ENCODE results near the gene TARP.

Gene TARP

DNA sequence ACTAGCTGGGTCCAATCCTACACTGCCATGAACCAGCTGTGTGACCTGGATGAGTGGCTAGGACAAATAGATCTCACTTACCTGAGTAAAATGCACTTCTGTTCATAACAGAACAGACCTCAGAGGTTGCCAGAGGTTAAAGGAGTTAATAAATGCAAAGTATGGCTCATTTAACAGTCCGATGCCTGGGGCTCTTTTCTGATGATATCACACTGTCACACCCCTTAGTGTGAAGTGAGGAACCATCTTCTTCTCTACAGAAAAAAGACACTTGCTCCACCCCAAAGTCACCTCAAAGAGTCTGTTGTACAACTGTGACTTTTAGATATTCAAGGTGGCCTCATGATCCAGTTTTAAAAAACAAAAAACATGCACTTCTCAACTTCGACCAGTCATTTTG, 21.5 kb upstream of the TARP start:
- no peak overlapping the region for H3K14ac ChIP-seq (ENCODE audit: low read length)
- no peak for DNase-seq
- no peak overlapping the region for H2BK5ac ChIP-seq (ENCODE audit: low read depth, low read length, poor library complexity)
- H2AK5ac ChIP-seq (ENCODE audit: low read length) = no peak overlapping the region
- H2AFZ ChIP-seq (ENCODE audit: insufficient read depth, low read length, poor library complexity) = no peak overlapping the region
- H4K8ac ChIP-seq (ENCODE audit: low read depth, low read length) = no peak overlapping the region
- H3K27ac ChIP-seq (ENCODE audit: low read depth, low read length) = no peak overlapping the region
- no peak overlapping the region for H4K91ac ChIP-seq (ENCODE audit: low read depth, low read length)
- no peak overlapping the region for H3K4me3 ChIP-seq (ENCODE audit: low read depth, low read length)
- no peak overlapping the region for H4K12ac ChIP-seq (ENCODE audit: low read depth, low read length)
- no peak overlapping the region for H3K23ac ChIP-seq (ENCODE audit: low read length)
- WGBS (ENCODE audit: extremely low coverage, insufficient coverage, insufficient read length) = no CpG with 5 or more reads among the region's 2 CpGs
- H3K4me2 ChIP-seq (ENCODE audit: low read length) = no peak overlapping the region
- no peaks in the 10 kb centered on the region for H3K4me1 ChIP-seq (ENCODE audit: control insufficient read depth in 1 of 2, insufficient read depth in 2 of 2, low read length in 2 of 2)
- no peak overlapping the region for H3K18ac ChIP-seq (ENCODE audit: low read length)
- no peaks in the 10 kb centered on the region for H3K27me3 ChIP-seq (ENCODE audit: insufficient read depth, low read length)
- no peaks in the 10 kb centered on the region for H3K36me3 ChIP-seq (ENCODE audit: control insufficient read depth in 1 of 2, insufficient read depth in 2 of 2, low read length in 2 of 2)
- H3K4ac ChIP-seq (ENCODE audit: low read depth, low read length) = no peak overlapping the region
- no peak overlapping the region for H2BK12ac ChIP-seq (ENCODE audit: low read length)
- no peak overlapping the region for H2BK120ac ChIP-seq (ENCODE audit: insufficient read depth, low read length, poor library complexity)
- H3K79me2 ChIP-seq (ENCODE audit: control insufficient read depth, insufficient read depth, low read length, poor library complexity) = no peaks in the 10 kb centered on the region
- H3K79me1 ChIP-seq (ENCODE audit: low read length) = no peaks in the 10 kb centered on the region
- H3K9me3 ChIP-seq (ENCODE audit: insufficient read depth, low read depth, low read length) = peaks cover 1% of the 10 kb centered on the region
- no peak overlapping the region for H3K9ac ChIP-seq (ENCODE audit: low read length)

DNA sequence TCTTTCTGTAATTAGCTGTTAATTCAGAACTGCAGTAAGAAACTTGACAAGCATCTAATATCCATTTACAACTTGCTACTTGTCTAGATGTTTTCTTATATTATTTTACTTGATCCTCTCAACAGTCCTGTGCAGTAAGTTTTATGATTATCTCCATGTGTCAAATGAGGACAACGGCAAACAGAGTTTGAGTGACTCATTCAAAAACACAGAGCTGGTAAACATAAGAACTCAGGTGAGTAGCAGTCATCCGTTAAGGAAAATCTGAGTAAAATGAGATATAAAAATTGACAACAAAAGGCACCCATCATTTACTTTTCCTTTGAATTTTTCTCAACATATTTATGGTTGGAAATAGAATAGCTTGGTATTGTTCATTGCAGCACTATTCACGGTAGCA, 19.0 kb upstream of the TARP start:
- no peak overlapping the region for H4K91ac ChIP-seq (ENCODE audit: low read depth, low read length)
- H2AK5ac ChIP-seq (ENCODE audit: low read length) = no peak overlapping the region
- no peaks in the 10 kb centered on the region for H3K4me1 ChIP-seq (ENCODE audit: control insufficient read depth in 1 of 2, insufficient read depth in 2 of 2, low read length in 2 of 2)
- no peak overlapping the region for H2BK12ac ChIP-seq (ENCODE audit: low read length)
- no peak overlapping the region for H3K9ac ChIP-seq (ENCODE audit: low read length)
- no peak overlapping the region for H4K8ac ChIP-seq (ENCODE audit: low read depth, low read length)
- H3K36me3 ChIP-seq (ENCODE audit: control insufficient read depth in 1 of 2, insufficient read depth in 2 of 2, low read length in 2 of 2) = no peaks in the 10 kb centered on the region
- no peak overlapping the region for H3K14ac ChIP-seq (ENCODE audit: low read length)
- no peak overlapping the region for H2BK5ac ChIP-seq (ENCODE audit: low read depth, low read length, poor library complexity)
- H3K79me2 ChIP-seq (ENCODE audit: control insufficient read depth, insufficient read depth, low read length, poor library complexity) = no peaks in the 10 kb centered on the region
- DNase-seq = no peak
- H2AFZ ChIP-seq (ENCODE audit: insufficient read depth, low read length, poor library complexity) = no peak overlapping the region
- H3K4me2 ChIP-seq (ENCODE audit: low read length) = no peak overlapping the region
- no peak overlapping the region for H3K23ac ChIP-seq (ENCODE audit: low read length)
- H3K27me3 ChIP-seq (ENCODE audit: insufficient read depth, low read length) = no peaks in the 10 kb centered on the region
- H3K27ac ChIP-seq (ENCODE audit: low read depth, low read length) = no peak overlapping the region
- no peak overlapping the region for H4K12ac ChIP-seq (ENCODE audit: low read depth, low read length)
- no peaks in the 10 kb centered on the region for H3K79me1 ChIP-seq (ENCODE audit: low read length)
- no peak overlapping the region for H3K4me3 ChIP-seq (ENCODE audit: low read depth, low read length)
- no peak overlapping the region for H2BK120ac ChIP-seq (ENCODE audit: insufficient read depth, low read length, poor library complexity)
- WGBS (ENCODE audit: extremely low coverage, insufficient coverage, insufficient read length) = no CpG with 5 or more reads among the region's 3 CpGs
- H3K18ac ChIP-seq (ENCODE audit: low read length) = no peak overlapping the region
- no peak overlapping the region for H3K4ac ChIP-seq (ENCODE audit: low read depth, low read length)
- peaks cover 1% of the 10 kb centered on the region for H3K9me3 ChIP-seq (ENCODE audit: insufficient read depth, low read depth, low read length)

DNA sequence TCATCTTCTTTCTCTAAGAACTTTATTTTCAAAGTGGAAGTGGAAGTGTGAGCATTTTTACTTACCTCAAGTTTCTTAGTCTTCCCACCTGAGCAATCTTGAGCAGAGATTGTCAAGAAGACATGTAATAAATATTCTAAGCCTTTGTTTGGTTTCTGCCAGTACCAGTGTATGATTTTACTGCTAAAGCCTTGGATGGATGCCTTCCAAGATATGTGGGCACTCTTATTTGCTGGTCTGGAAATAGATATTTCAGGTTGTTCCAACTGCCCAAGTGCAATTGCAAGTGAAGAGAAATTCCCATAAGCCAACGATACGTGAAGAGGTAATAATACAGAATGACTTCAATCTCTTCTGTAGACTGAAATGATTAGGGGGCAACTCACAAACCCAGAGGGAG, 18.2 kb upstream of the TARP start:
- H2BK12ac ChIP-seq (ENCODE audit: low read length) = no peak overlapping the region
- no peak overlapping the region for H2BK120ac ChIP-seq (ENCODE audit: insufficient read depth, low read length, poor library complexity)
- no peak overlapping the region for H4K91ac ChIP-seq (ENCODE audit: low read depth, low read length)
- H3K27ac ChIP-seq (ENCODE audit: low read depth, low read length) = no peak overlapping the region
- H3K36me3 ChIP-seq (ENCODE audit: control insufficient read depth in 1 of 2, insufficient read depth in 2 of 2, low read length in 2 of 2) = no peaks in the 10 kb centered on the region
- DNase-seq = no peak
- H3K18ac ChIP-seq (ENCODE audit: low read length) = no peak overlapping the region
- no peak overlapping the region for H2AFZ ChIP-seq (ENCODE audit: insufficient read depth, low read length, poor library complexity)
- H2BK5ac ChIP-seq (ENCODE audit: low read depth, low read length, poor library complexity) = no peak overlapping the region
- H4K12ac ChIP-seq (ENCODE audit: low read depth, low read length) = no peak overlapping the region
- peaks cover 1% of the 10 kb centered on the region for H3K9me3 ChIP-seq (ENCODE audit: insufficient read depth, low read depth, low read length)
- H3K4ac ChIP-seq (ENCODE audit: low read depth, low read length) = no peak overlapping the region
- no peak overlapping the region for H3K23ac ChIP-seq (ENCODE audit: low read length)
- H3K4me1 ChIP-seq (ENCODE audit: control insufficient read depth in 1 of 2, insufficient read depth in 2 of 2, low read length in 2 of 2) = no peaks in the 10 kb centered on the region
- WGBS (ENCODE audit: extremely low coverage, insufficient coverage, insufficient read length) = no CpG with 5 or more reads among the region's 2 CpGs
- no peaks in the 10 kb centered on the region for H3K79me1 ChIP-seq (ENCODE audit: low read length)
- H3K27me3 ChIP-seq (ENCODE audit: insufficient read depth, low read length) = no peaks in the 10 kb centered on the region
- H3K9ac ChIP-seq (ENCODE audit: low read length) = no peak overlapping the region
- H4K8ac ChIP-seq (ENCODE audit: low read depth, low read length) = no peak overlapping the region
- H3K79me2 ChIP-seq (ENCODE audit: control insufficient read depth, insufficient read depth, low read length, poor library complexity) = no peaks in the 10 kb centered on the region
- no peak overlapping the region for H3K4me2 ChIP-seq (ENCODE audit: low read length)
- no peak overlapping the region for H3K4me3 ChIP-seq (ENCODE audit: low read depth, low read length)
- H2AK5ac ChIP-seq (ENCODE audit: low read length) = no peak overlapping the region
- no peak overlapping the region for H3K14ac ChIP-seq (ENCODE audit: low read length)

DNA sequence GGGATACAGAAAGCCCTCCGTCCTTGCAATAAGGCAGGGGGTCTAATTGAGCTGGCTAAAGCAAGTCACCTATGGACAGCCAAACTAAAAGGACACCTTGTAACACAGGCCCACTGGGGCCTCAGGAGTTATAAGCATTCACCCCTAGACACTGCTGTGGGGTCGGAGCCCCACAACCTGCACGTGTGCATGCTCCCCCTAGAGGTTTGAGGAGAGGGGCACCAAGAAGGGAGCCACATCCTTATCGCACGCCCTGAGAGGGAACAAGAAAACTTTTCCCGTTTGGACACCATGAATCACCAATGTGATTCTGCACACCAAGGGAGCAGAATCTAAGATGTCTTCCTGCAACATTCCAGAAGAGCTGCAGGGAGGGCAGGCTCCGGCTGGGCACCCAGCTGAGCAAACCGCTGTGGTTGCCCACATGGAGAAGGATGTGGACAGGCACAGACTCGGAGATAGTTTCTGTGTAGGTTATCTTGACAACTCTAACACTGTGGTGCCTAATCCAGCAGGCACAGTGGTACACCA, 17.7 kb upstream of the TARP start:
- Histone ChIP-seq H3K36me3 (ENCODE audit: control insufficient read depth in 1 of 2, insufficient read depth in 2 of 2, low read length in 2 of 2) (no peaks in the 10 kb centered on the region), H3K23ac (ENCODE audit: low read length) (no peak overlapping the region), H3K27me3 (ENCODE audit: insufficient read depth, low read length) (no peaks in the 10 kb centered on the region), H3K9ac (ENCODE audit: low read length) (no peak overlapping the region), H4K12ac (ENCODE audit: low read depth, low read length) (no peak overlapping the region), H4K91ac (ENCODE audit: low read depth, low read length) (no peak overlapping the region), H3K4me1 (ENCODE audit: control insufficient read depth in 1 of 2, insufficient read depth in 2 of 2, low read length in 2 of 2) (no peaks in the 10 kb centered on the region), H3K9me3 (ENCODE audit: insufficient read depth, low read depth, low read length) (no peaks in the 10 kb centered on the region), H2AFZ (ENCODE audit: insufficient read depth, low read length, poor library complexity) (no peak overlapping the region), H3K79me1 (ENCODE audit: low read length) (no peaks in the 10 kb centered on the region), H2BK120ac (ENCODE audit: insufficient read depth, low read length, poor library complexity) (no peak overlapping the region), H3K4me2 (ENCODE audit: low read length) (no peak overlapping the region), H2BK12ac (ENCODE audit: low read length) (no peak overlapping the region), H3K4me3 (ENCODE audit: low read depth, low read length) (no peak overlapping the region), H3K27ac (ENCODE audit: low read depth, low read length) (no peak overlapping the region), H4K8ac (ENCODE audit: low read depth, low read length) (no peak overlapping the region), H3K4ac (ENCODE audit: low read depth, low read length) (no peak overlapping the region), H2AK5ac (ENCODE audit: low read length) (no peak overlapping the region), H3K79me2 (ENCODE audit: control insufficient read depth, insufficient read depth, low read length, poor library complexity) (no peaks in the 10 kb centered on the region), H3K18ac (ENCODE audit: low read length) (no peak overlapping the region), H2BK5ac (ENCODE audit: low read depth, low read length, poor library complexity) (no peak overlapping the region), H3K14ac (ENCODE audit: low read length) (no peak overlapping the region)
- no peak for DNase-seq
- no CpG with 5 or more reads among the region's 9 CpGs for WGBS (ENCODE audit: extremely low coverage, insufficient coverage, insufficient read length)
